ENCODE data around the gene DBN1.

DNA sequence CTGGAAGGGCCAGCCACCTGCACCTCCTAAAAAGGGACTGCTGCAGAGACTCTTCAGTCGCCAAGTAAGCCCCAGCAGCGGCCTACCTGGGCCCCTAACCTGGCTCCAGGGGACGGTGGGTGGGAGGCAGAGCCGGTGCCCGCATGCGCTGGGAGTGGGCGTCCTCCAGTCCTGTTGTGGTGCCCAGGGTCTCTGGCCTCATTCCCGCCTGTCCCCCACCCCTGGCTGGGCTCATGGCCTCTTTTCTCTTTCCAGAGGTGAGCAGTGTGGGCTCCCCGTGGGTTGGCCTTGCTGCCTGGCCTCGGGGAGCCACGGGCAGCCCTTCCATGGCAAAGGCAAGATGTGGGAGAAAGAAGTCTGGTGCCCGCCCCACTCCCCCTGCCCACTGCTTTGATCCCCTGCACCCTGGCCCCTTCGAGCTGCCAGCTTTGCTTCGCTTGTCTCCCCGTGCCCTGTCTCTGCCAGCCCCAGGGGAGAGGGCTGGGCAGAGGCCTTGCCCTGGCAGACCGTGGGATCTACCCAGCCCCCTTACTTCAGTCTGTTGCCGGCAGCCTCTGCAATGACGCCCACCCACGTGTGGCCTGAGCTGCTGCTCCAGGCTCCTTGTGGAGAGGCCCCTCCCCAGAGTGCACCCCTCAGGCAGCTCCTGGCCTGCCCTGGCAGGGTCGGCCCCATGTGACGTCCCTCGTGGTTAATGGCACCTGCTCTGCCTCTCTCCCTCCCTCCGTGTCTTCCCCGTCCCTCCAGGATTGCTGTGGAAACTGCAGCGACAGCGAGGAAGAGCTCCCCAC, 32.2 kb downstream of the DBN1 start:
- TF ChIP-seq CTCF (conservative IDR thresholded peaks at IDR 0.05 in 1 of 2, IDR thresholded peaks at IDR 0.05 in 1 of 2; ENCODE audit: low read depth in 1 of 2, low read length in 2 of 2) (no peak), EZH2 (IDR thresholded peaks at IDR 0.05; ENCODE audit: low read length, missing control alignments) (no peak)

Measured in fibroblast of lung (primary cell).